Stomach smooth muscle (tissue), 2 donors: ENCODE results near the gene GLP2R.

ENCODE experiments used
- H3K27ac ChIP-seq: one replicate; pipeline ENCODE4 v1.7.0; 2013; ENCODE audit warnings: mild to moderate bottlenecking, low read length, inconsistent platforms
- H3K27me3 ChIP-seq, 2 donors: one replicate each; pipeline ENCODE4 v1.7.0; 2013; ENCODE audit warnings: low read length in 2 of 2; ENCODE audit not compliant: insufficient read depth in 2 of 2, control insufficient read depth in 1 of 2
- H3K36me3 ChIP-seq, 2 donors: one replicate each; pipeline ENCODE4 v1.7.0; 2013; ENCODE audit warnings: low read length in 2 of 2; ENCODE audit not compliant: control insufficient read depth in 2 of 2, insufficient read depth in 2 of 2
- H3K4me1 ChIP-seq: one replicate; pipeline ENCODE4 v1.7.0; 2013; ENCODE audit warnings: low read length; ENCODE audit not compliant: control insufficient read depth, insufficient read depth
- H3K4me3 ChIP-seq, 2 donors: one replicate each; pipeline ENCODE4 v1.7.0; 2013; ENCODE audit warnings: low read length in 2 of 2
- H3K9ac ChIP-seq, 2 donors: one replicate each; pipeline ENCODE4 v1.7.0; 2013; ENCODE audit warnings: low read length in 2 of 2, mild to moderate bottlenecking in 1 of 2
- H3K9me3 ChIP-seq, 2 donors: one replicate each; pipeline ENCODE4 v1.7.0; 2013; ENCODE audit warnings: low read length in 2 of 2; ENCODE audit not compliant: control insufficient read depth in 2 of 2
- donor health status: healthy.
- donor health status: Pancreatic carcinoma.

The GLP2R gene

GRCh38 chr17:9934331-9934730 lies 108.6 kb downstream of the GLP2R start:
- Histone ChIP-seq H3K4me3 (no peak overlapping the region), H3K27me3 (no peaks in the 10 kb centered on the region), H3K9me3 (peaks cover 0 to 7% of the 10 kb centered on the region in 2 donors), H3K27ac (no peak overlapping the region), H3K4me1 (no peaks in the 10 kb centered on the region), H3K36me3 (peaks cover 10 to 12% of the 10 kb centered on the region in 2 donors), H3K9ac (no peak overlapping the region)

DNA sequence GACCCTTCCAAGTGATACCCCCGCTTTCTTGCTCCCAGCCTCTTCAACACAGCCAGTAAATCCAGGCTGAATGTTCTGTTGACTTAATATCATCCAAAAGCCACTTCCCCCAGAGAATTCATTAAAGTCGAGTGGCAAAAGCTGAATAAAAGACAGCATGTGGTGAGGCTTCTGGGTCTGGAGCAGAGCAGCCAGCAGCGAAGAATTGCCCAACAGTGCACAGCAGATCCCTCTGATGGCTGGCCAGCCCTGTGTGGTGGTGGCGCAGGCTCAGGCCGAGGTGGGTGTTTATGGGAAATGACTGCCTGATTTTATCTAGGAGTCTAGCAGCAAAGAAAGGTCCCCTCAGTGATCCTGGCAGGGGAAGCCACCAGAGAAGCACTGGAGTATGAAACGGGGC lies 109.7 kb downstream of the GLP2R start:
- Histone ChIP-seq H3K27me3 (no peaks in the 10 kb centered on the region), H3K4me3 (no peak overlapping the region), H3K36me3 (peaks cover 12 to 14% of the 10 kb centered on the region in 2 donors), H3K9me3 (peaks cover 0 to 7% of the 10 kb centered on the region in 2 donors), H3K4me1 (no peaks in the 10 kb centered on the region), H3K27ac (no peak overlapping the region), H3K9ac (no peak overlapping the region)

DNA sequence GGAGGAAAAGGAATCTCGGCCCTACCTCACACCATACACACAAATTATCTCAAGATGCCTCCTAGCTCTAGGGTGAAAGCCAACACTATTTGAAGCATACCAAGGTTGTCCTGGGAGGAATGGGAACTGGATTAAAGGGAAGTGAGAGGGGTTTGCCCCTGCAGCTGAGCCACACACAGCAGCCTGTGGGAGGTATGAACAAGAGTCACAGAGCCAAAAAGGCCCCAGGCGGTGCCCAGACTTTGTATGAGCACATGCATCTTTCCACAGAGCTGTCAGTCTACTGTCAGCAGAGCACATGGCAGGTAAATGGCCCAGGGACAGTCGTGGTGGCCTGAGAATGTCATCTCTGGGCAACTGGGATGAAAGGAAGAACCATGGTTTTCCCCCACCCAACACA lies 110.4 kb downstream of the GLP2R start:
- no peak overlapping the region for H3K27ac ChIP-seq

DNA sequence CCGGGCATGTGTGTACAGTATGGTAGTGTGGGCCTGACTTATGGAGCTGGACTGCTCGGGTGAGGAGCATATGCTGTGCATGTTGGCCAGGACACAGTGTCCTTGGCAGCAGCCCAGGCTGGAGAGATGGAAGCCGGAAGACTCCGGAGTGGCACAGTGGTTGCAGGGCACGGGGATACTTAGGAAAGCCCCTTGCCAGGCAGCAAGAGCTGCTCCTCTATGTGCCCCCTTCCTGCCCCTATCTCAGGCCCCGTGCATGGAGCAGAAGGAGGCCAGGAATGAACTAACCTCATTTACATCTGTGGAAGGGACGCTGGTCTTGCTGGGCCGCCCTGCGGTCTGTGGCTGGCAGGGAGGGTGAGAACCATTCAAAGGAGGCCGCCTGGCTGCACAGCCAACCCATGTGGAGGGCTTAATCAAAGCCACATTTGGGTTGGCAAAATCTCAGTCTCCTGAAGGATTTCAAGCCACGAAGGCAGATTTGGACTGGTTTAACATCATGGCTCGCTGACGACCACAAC lies 111.6 kb downstream of the GLP2R start:
- Histone ChIP-seq H3K27ac (no peak overlapping the region), H3K9ac (no peak overlapping the region), H3K36me3 (peaks cover 12 to 13% of the 10 kb centered on the region in 2 donors), H3K4me3 (no peak overlapping the region), H3K4me1 (no peaks in the 10 kb centered on the region), H3K9me3 (peaks cover 0 to 7% of the 10 kb centered on the region in 2 donors), H3K27me3 (no peaks in the 10 kb centered on the region)

More for the DNA sequence above, 110.4 kb downstream of the GLP2R start:
- no peak overlapping the region for H3K4me3 ChIP-seq
- H3K9me3 ChIP-seq: peaks cover 0 to 7% of the 10 kb centered on the region in 2 donors
- H3K27me3 ChIP-seq: no peaks in the 10 kb centered on the region
- H3K4me1 ChIP-seq: no peaks in the 10 kb centered on the region
- H3K9ac ChIP-seq: no peak overlapping the region
- peaks cover 12 to 16% of the 10 kb centered on the region in 2 donors for H3K36me3 ChIP-seq

- no peak overlapping the region for H3K4me3 ChIP-seq
- H3K9ac ChIP-seq: no peak overlapping the region
- no peaks in the 10 kb centered on the region for H3K27me3 ChIP-seq
- no peak overlapping the region for H3K27ac ChIP-seq
- H3K4me1 ChIP-seq: no peaks in the 10 kb centered on the region
- peaks cover 12 to 16% of the 10 kb centered on the region in 2 donors for H3K36me3 ChIP-seq
- H3K9me3 ChIP-seq: peaks cover 0 to 7% of the 10 kb centered on the region in 2 donors
Observed at GRCh38 chr17:9937901-9938300, 112.2 kb downstream of the GLP2R start.

DNA sequence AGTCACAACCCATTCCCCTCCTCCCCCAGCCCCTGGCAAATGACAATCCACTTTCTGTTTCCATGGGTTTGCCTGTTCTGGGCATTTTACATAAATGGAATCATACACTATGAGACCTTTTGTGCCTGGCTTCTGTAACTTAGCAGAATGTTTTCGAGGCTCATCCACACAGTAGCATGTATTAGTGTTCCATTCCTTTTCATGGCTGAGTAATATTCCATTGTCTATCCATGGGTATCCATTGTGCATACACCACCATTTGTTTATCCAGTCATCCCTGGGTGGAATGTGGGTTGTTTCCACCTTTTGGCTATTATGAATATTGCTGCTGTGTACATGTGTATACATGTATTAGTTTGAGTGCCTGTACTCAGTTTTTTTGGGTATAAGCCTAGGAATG lies 113.0 kb downstream of the GLP2R start:
- no peaks in the 10 kb centered on the region for H3K27me3 ChIP-seq
- no peak overlapping the region for H3K27ac ChIP-seq
- peaks cover 0 to 7% of the 10 kb centered on the region in 2 donors for H3K9me3 ChIP-seq
- H3K36me3 ChIP-seq: peaks cover 12 to 16% of the 10 kb centered on the region in 2 donors
- no peaks in the 10 kb centered on the region for H3K4me1 ChIP-seq
- H3K4me3 ChIP-seq: no peak overlapping the region
- no peak overlapping the region for H3K9ac ChIP-seq

- Histone ChIP-seq H3K4me1 (no peaks in the 10 kb centered on the region), H3K36me3 (peaks cover 7 to 16% of the 10 kb centered on the region in 2 donors), H3K4me3 (no peak overlapping the region), H3K9me3 (peaks cover 0 to 7% of the 10 kb centered on the region in 2 donors), H3K27ac (no peak overlapping the region), H3K9ac (no peak overlapping the region), H3K27me3 (no peaks in the 10 kb centered on the region)
Observed at GRCh38 chr17:9940841-9941240, 115.1 kb downstream of the GLP2R start.

DNA sequence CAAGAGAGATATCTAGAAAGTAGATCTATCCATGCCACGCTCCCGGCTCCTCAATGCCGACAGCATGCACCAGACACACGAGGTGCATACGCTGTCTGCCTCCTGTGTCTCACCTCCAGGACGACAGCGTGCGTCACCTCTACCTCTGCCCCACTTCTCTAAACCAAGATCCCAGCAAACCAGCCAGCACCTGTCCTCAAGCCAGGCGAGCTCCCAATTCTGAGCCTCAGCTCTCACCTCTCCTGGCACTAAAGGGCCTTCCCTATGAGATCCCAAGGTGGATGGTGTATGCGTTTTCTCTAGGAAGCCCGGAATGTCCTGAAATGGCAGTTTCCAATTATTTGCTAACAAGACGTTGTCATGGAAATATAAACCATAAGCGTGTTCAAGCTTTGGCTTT lies 115.6 kb downstream of the GLP2R start:
- Histone ChIP-seq H3K27me3 (no peaks in the 10 kb centered on the region), H3K9ac (no peak overlapping the region), H3K36me3 (peaks cover 7 to 16% of the 10 kb centered on the region in 2 donors), H3K4me1 (no peaks in the 10 kb centered on the region), H3K4me3 (no peak overlapping the region), H3K27ac (no peak overlapping the region), H3K9me3 (peaks cover 0 to 7% of the 10 kb centered on the region in 2 donors)
